H1 (cell line): ENCODE measurements around the gene U2SURP.

Source experiments
- ATF3 ChIP-seq: IDR thresholded peaks from 2 replicates; pipeline ENCODE4 v1.6.1; 2011; ENCODE audit warnings: low read depth, mild to moderate bottlenecking, low read length; ENCODE audit not compliant: insufficient read depth
- CTCF ChIP-seq, 3 experiments: IDR thresholded peaks; 1 replicate in 2 of 3; 2 replicates in 1 of 3; pipeline versions ENCODE4 v1.5.1 to v1.6.1; 2011; ENCODE audit warnings: low read length in 3 of 3, mild to moderate bottlenecking in 3 of 3, inconsistent platforms in 2 of 3, low read depth in 1 of 3, moderate library complexity in 1 of 3; ENCODE audit not compliant: insufficient read depth in 1 of 3; ENCODE audit errors: control extremely low read depth in 1 of 3
- MAFK ChIP-seq: IDR thresholded peaks from 2 replicates; pipeline ENCODE4 v1.6.1; 2012; ENCODE audit warnings: low read depth, mild to moderate bottlenecking, improper control_type of control experiment, low read length
- RFX5 ChIP-seq: IDR thresholded peaks from 2 replicates; pipeline ENCODE4 v1.6.1; 2011; ENCODE audit warnings: low read depth, low read length, improper control_type of control experiment, borderline replicate concordance
- TAF1 ChIP-seq: IDR thresholded peaks from 2 replicates; pipeline ENCODE4 v1.6.1; 2011; ENCODE audit warnings: mild to moderate bottlenecking, low read depth, low read length
- TBP ChIP-seq: IDR thresholded peaks from 2 replicates; pipeline ENCODE4 v1.6.1; 2011; ENCODE audit warnings: low read depth, low read length, improper control_type of control experiment
- TEAD4 ChIP-seq: IDR thresholded peaks from 2 replicates; pipeline ENCODE4 v1.6.1; 2012; ENCODE audit warnings: low read depth, low read length, inconsistent platforms, mixed read lengths
- YY1 ChIP-seq: IDR thresholded peaks from 2 replicates; pipeline ENCODE4 v1.6.1; 2011; ENCODE audit warnings: low read depth, mild to moderate bottlenecking, low read length

- no peak for TF ChIP-seq RFX5
- no peak for TF ChIP-seq ATF3
- no peak for TF ChIP-seq CTCF (IDR thresholded peaks at IDR 0.05; ENCODE audit: control extremely low read depth in 1 of 3, insufficient read depth in 1 of 3, low read depth in 1 of 3, low read length in 3 of 3)
- TF ChIP-seq YY1, result no peak
- TF ChIP-seq TAF1, result no peak
- TF ChIP-seq TBP, result no peak
- no peak for TF ChIP-seq TEAD4
- TF ChIP-seq MAFK, result no peak
Observed at GRCh38 chr3:143078883-143079282, 77.5 kb downstream of the U2SURP start.
